ENCODE measurements around the gene DHX40.
"Not testable (repeated sequence)": the region's sequence is repeated elsewhere in the genome, so short reads cannot be mapped to it uniquely, and the experiment has no call there.

DHX40 gene

GRCh38 chr17:59565171-59565958, at the start of gene DHX40:
Gene DHX40 (plus strand): TSS chr17:59565610. CDS start chr17:59565672, 62 bp downstream.
- peak within 1 kb of the TSS; percentile 100 for H3K4me3 ChIP-seq (ENCODE audit: low read length)
- TF ChIP-seq CTCF (conservative IDR thresholded peaks at IDR 0.05; ENCODE audit: low read length) = no peak
- peak; percentile 93 for DNase-seq (ENCODE audit: low read depth)

GRCh38 chr17:59516451-59516850, 49.0 kb upstream of the DHX40 start:
- no peak for DNase-seq (ENCODE audit: low read depth)
- no peak for TF ChIP-seq CTCF (conservative IDR thresholded peaks at IDR 0.05; ENCODE audit: low read length)
- H3K4me3 ChIP-seq (ENCODE audit: low read length) = no peak overlapping the region

DNA sequence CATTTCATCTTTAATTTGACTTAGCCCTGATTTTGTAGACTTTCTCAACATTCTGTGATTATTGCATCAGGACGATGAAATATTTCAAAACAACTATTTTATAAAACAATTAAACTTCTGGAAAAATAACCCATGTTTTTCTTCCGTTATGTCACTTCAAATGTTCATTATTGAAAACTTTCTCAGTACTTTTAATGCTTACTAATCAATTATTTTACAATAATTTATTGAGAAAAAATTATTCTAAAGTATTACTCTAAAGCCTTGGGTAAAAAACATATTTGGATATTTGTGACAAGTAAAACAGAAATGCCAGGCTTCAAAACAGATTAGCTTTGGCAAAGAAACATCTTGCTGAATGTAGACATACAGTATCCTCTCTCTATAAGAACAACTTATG, 46.3 kb upstream of the DHX40 start:
- H3K4me3 ChIP-seq (ENCODE audit: low read length) = no peak overlapping the region

GRCh38 chr17:59520251-59520650, 45.2 kb upstream of the DHX40 start:
- H3K4me3 ChIP-seq (ENCODE audit: low read length) = no peak overlapping the region
- no peak for DNase-seq (ENCODE audit: low read depth)
- no peak for TF ChIP-seq CTCF (conservative IDR thresholded peaks at IDR 0.05; ENCODE audit: low read length)

More for the DNA sequence above, 46.3 kb upstream of the DHX40 start:
- DNase-seq (ENCODE audit: low read depth) = no peak
- TF ChIP-seq CTCF (conservative IDR thresholded peaks at IDR 0.05; ENCODE audit: low read length) = no peak

DNA sequence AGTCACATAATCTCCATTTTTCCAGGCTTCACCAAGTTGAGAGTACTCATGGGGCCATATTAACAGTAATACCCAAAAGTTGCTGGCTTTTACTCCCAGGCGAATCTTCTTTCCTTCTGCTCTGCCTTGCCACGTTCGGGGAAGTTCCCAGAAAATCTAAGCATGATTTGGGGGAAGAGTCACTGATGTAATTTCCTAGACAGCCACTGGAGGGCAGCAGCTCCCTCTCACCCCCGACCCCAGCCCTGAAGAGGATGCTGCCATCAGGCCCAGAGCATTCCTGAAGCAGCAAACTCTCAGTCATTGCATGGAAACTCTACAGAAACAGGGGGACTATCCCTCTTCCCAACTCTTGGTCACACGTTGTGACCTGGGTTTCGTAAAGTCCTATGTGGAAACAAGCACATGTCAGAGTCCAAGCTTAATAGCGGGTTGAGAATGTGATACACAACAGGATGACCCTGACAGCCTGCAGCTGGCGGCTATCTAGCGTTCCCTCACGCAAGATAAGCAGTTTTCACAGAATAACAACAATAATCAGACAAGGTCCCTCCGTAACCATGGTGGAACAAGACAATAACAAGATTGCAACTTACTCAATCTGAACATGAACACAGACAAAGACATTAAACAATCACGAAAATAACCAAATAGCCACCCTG, 43.8 kb upstream of the DHX40 start:
- H3K4me3 ChIP-seq (ENCODE audit: low read length) = no peak overlapping the region
- DNase-seq (ENCODE audit: low read depth) = peak; percentile 42
- peak; percentile 87 for TF ChIP-seq CTCF (conservative IDR thresholded peaks at IDR 0.05; ENCODE audit: low read length)

DNA sequence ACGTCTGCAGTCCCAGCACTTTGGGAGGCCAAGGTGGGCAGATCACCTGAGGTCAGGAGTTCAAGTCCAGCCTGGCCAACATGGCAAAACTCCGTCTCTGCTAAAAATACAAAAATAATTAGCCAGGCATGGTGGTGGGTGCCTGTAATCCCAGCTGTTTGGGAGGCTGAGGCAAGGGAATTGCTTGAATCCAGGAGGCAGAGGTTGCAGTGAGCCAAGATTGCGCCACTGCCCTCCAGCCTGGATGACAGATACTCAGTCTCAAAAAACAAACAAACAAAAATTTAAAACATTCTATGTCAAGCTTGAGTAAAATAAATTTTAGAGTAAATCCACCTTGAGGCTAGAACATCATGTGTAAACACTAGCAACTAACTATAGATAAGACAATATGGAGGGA, 40.5 kb upstream of the DHX40 start:
- not testable (repeated sequence) for DNase-seq (ENCODE audit: low read depth); H3K4me3 ChIP-seq (ENCODE audit: low read length)

DNA sequence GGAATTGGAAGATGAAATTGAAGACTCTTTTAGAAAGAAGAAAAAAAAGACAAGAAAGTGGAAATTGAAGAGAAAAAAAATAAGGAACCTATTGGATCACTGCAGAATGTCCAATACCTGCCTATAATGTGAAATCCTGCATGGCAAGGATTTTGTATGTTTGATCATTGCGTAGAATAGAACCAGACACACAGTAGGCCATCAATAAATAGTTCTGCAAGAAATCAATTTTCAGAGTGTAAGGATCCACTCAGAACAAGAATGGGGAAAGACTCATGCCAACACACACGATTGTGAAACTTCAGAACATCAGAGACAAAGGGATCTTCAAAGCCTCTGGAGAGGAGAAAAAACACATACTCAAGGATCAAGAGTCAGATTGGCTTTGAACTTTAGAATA, 39.7 kb upstream of the DHX40 start:
- H3K4me3 ChIP-seq (ENCODE audit: low read length) = no peak overlapping the region
- TF ChIP-seq CTCF (conservative IDR thresholded peaks at IDR 0.05; ENCODE audit: low read length) = no peak
- DNase-seq (ENCODE audit: low read depth) = no peak
